ENCODE measurements around the gene IPO4.

IPO4 gene

GRCh38 chr14:24171422-24172260 lies 17.0 kb downstream of the IPO4 start, which contains the start of gene REC8:
Gene REC8 (plus strand): TSS chr14:24172080. CDS start chr14:24172553, 473 bp downstream.
- peak; percentile 91 for DNase-seq (ENCODE audit: extremely low spot score)
- ChIA-PET POLR2A (interaction anchor here (0.6 to 1.0 kb wide), 6 partner anchors 11 to 1139 kb away, joined by 4 to 11 read pairs (median 6); partner anchors contain the start of gene IRF9), CTCF (interaction anchor here (1.2 to 5.4 kb wide), 4 partner anchors 11 to 70 kb away, joined by 3 to 38 read pairs (median 4); partner anchors contain the start of genes IRF9, PSME2 and TINF2)
- no peak for TF ChIP-seq CTCF (IDR thresholded peaks at IDR 0.05; ENCODE audit: control extremely low read depth, extremely low read depth, low read depth, missing control alignments)

- TF ChIP-seq CTCF (IDR thresholded peaks at IDR 0.05; ENCODE audit: control extremely low read depth, extremely low read depth, low read depth, missing control alignments), result no peak
- ChIA-PET CTCF (no interaction called here), POLR2A (no interaction called here)
- DNase-seq (ENCODE audit: extremely low spot score), result no peak
Measured at GRCh38 chr14:24167469-24168114, 21.0 kb downstream of the IPO4 start.

GRCh38 chr14:24165785-24166184 lies 22.8 kb downstream of the IPO4 start:
- ChIA-PET CTCF (interaction anchor here (1.0 to 7.3 kb wide), 3 partner anchors 14 to 142 kb away, joined by 3 to 154 read pairs (median 3); partner anchors contain the start of genes CIDEB, PSME2 and RNF31), POLR2A (interaction anchor here (1.0 to 1.5 kb wide), 2 partner anchors 15 to 21 kb away, joined by 3 to 4 read pairs; no protein-coding TSS in a partner anchor)
- TF ChIP-seq CTCF (IDR thresholded peaks at IDR 0.05; ENCODE audit: control extremely low read depth, extremely low read depth, low read depth, missing control alignments), result no peak
- DNase-seq (ENCODE audit: extremely low spot score), result no peak

- no peak for TF ChIP-seq CTCF (IDR thresholded peaks at IDR 0.05; ENCODE audit: control extremely low read depth, extremely low read depth, low read depth, missing control alignments)
- ChIA-PET CTCF (interaction anchor here (0.8 to 7.3 kb wide), 5 partner anchors 13 to 144 kb away, joined by 3 to 154 read pairs (median 3); partner anchors contain the start of genes CIDEB, DCAF11, NRL and PSME2), POLR2A (interaction anchor here (0.6 to 1.8 kb wide), 6 partner anchors 9 to 23 kb away, joined by 3 to 9 read pairs (median 4); partner anchors contain the start of gene PSME2)
- no peak for DNase-seq (ENCODE audit: extremely low spot score)
Measured at GRCh38 chr14:24164518-24164991, 24.1 kb downstream of the IPO4 start.

GRCh38 chr14:24162093-24162492 lies 26.5 kb downstream of the IPO4 start:
- TF ChIP-seq CTCF (IDR thresholded peaks at IDR 0.05; ENCODE audit: control extremely low read depth, extremely low read depth, low read depth, missing control alignments), result no peak
- ChIA-PET POLR2A (interaction anchor here (0.6 to 2.7 kb wide), 12 partner anchors 9 to 1996 kb away, joined by 3 to 14 read pairs (median 4); partner anchors contain the start of genes DCAF11, EMC9, NRL and RNF31), CTCF (interaction anchor here (1.0 to 7.3 kb wide), 24 partner anchors 9 to 147 kb away, joined by 3 to 154 read pairs (median 9); partner anchors contain the start of genes CHMP4A, DCAF11, EMC9 and IPO4)
- no peak for DNase-seq (ENCODE audit: extremely low spot score)

All from GM10248 (cell line).